AG09309 (cell line): Measurements from ENCODE around the gene ABLIM1.

Experiments
- DNase-seq: peaks from one replicate; pipeline ENCODE4 v3.0.0-alpha.2; 2010; ENCODE audit warnings: low read depth
- H3K4me3 ChIP-seq: 2 replicates; pipeline ENCODE4 v1.5.1; 2011; ENCODE audit warnings: mild to moderate bottlenecking, low read depth, low read length, moderate library complexity; ENCODE audit not compliant: control insufficient read depth
- CTCF ChIP-seq: IDR thresholded peaks from 2 replicates; pipeline ENCODE4 v1.5.1; 2011; ENCODE audit warnings: mild to moderate bottlenecking, low read depth, low read length, inconsistent platforms; ENCODE audit not compliant: insufficient read depth, control insufficient read depth; ENCODE audit errors: missing control alignments

The ABLIM1 gene

GRCh38 chr10:114432566-114433093 is 225.4 kb downstream of the ABLIM1 start:
- no peak overlapping the region for H3K4me3 ChIP-seq
- DNase-seq, result no peak
- TF ChIP-seq CTCF, result no peak

- DNase-seq, result no peak
- H3K4me3 ChIP-seq, result no peak overlapping the region
- TF ChIP-seq CTCF, result no peak
Measured at GRCh38 chr10:114431414-114432135, 226.5 kb downstream of the ABLIM1 start.

GRCh38 chr10:114430688-114431413 is 227.2 kb downstream of the ABLIM1 start:
- TF ChIP-seq CTCF, result no peak
- no peak for DNase-seq

GRCh38 chr10:114429581-114430335 is 228.3 kb downstream of the ABLIM1 start:
- DNase-seq, result no peak
- H3K4me3 ChIP-seq, result no peak overlapping the region
- TF ChIP-seq CTCF, result no peak

More at GRCh38 chr10:114430688-114431413, 227.2 kb downstream of the ABLIM1 start:
- no peak overlapping the region for H3K4me3 ChIP-seq

GRCh38 chr10:114427124-114427852 is 230.8 kb downstream of the ABLIM1 start:
- DNase-seq, result no peak
- H3K4me3 ChIP-seq, result no peak overlapping the region
- no peak for TF ChIP-seq CTCF

GRCh38 chr10:114426476-114426875 is 231.6 kb downstream of the ABLIM1 start:
- no peak overlapping the region for H3K4me3 ChIP-seq
- TF ChIP-seq CTCF, result no peak
- no peak for DNase-seq
